Central memory CD8-positive, alpha-beta T cell (primary cell): ENCODE measurements around the gene SPEF1.
A peak's percentile ranks its signal among the peaks of the same experiment; 100 is the strongest.

Experiments used
- ATAC-seq: fragments of 150-1000 bp; cut with Tn5 transposase; replicated peaks from 2 replicates; pipeline ENCODE4 v1.10.0; 2022; ENCODE audit warnings: mild to moderate bottlenecking, moderate FRiP score, moderate number of reproducible peaks; ENCODE audit not compliant: poor library complexity, severe bottlenecking; ENCODE audit errors: extremely low read depth
- DNase-seq, 2 donors: peaks; one replicate each; pipeline ENCODE4 v3.0.0; 2021; ENCODE audit warnings: low spot score in 2 of 2
- H3K27ac Mint-ChIP-seq: one replicate; pipeline ENCODE4 v1.8.0; 2022; ENCODE audit warnings: low read depth, mild to moderate bottlenecking, moderate library complexity, mixed read lengths
- H3K27me3 Mint-ChIP-seq: one replicate; pipeline ENCODE4 v1.8.0; 2022; ENCODE audit warnings: mixed read lengths
- H3K36me3 Mint-ChIP-seq: one replicate; pipeline ENCODE4 v1.8.0; 2022; ENCODE audit warnings: mild to moderate bottlenecking, moderate library complexity, mixed read lengths; ENCODE audit not compliant: insufficient read depth
- H3K4me1 Mint-ChIP-seq: one replicate; pipeline ENCODE4 v1.8.0; 2022; ENCODE audit warnings: mixed read lengths
- H3K4me3 Mint-ChIP-seq: one replicate; pipeline ENCODE4 v1.8.0; 2022; ENCODE audit warnings: mild to moderate bottlenecking, moderate library complexity, mixed read lengths
- H3K9me3 Mint-ChIP-seq: one replicate; pipeline ENCODE4 v1.8.0; 2022; ENCODE audit warnings: mixed read lengths

The SPEF1 gene

GRCh38 chr20:3815703-3816315 lies 34.6 kb upstream of the SPEF1 start:
- Mint-ChIP-seq H3K36me3 (peaks cover 18% of the 10 kb centered on the region), H3K27me3 (no peaks in the 10 kb centered on the region), H3K4me3 (peak overlapping the region; percentile 70), H3K9me3 (no peaks in the 10 kb centered on the region), H3K4me1 (peaks cover 69% of the 10 kb centered on the region), H3K27ac (peak overlapping the region; percentile 94)
- ATAC-seq (peak; percentile 7), DNase-seq (peak in 1 of 2 donors; percentile 48)

DNA sequence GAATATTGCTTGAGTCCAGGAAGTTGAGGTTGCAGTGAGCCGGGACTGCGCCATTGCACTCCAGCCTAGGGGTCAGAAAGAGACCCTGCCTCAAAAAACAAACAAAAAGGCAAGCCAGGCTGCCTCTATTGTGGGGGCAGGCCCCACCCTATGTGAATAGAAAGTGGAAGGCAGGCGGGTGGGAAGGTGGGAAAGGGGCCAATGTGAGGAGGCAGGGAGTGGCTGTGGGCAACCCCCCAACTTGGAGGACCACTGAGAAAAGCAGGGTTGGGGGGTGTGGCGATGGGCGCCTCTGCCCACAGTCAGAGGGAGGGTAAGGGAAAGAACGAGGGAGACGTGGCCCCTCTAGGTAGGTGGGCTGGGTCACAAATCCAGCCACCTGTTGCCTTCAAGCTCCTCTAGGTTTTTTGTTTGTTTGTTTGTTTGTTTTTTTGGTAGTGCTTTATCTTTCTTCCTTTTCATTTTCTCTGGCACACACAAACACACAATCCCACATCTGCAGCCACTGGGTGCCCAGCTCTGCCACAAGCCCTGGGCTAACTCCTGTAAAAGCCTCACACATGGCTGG lies 33.8 kb upstream of the SPEF1 start:
- Mint-ChIP-seq H3K27me3 (no peaks in the 10 kb centered on the region), H3K9me3 (no peaks in the 10 kb centered on the region), H3K36me3 (peaks cover 13% of the 10 kb centered on the region), H3K27ac (peak overlapping the region; percentile 94), H3K4me3 (peak overlapping the region; percentile 70), H3K4me1 (peaks cover 75% of the 10 kb centered on the region)
- DNase-seq (no peak), ATAC-seq (no peak)

DNA sequence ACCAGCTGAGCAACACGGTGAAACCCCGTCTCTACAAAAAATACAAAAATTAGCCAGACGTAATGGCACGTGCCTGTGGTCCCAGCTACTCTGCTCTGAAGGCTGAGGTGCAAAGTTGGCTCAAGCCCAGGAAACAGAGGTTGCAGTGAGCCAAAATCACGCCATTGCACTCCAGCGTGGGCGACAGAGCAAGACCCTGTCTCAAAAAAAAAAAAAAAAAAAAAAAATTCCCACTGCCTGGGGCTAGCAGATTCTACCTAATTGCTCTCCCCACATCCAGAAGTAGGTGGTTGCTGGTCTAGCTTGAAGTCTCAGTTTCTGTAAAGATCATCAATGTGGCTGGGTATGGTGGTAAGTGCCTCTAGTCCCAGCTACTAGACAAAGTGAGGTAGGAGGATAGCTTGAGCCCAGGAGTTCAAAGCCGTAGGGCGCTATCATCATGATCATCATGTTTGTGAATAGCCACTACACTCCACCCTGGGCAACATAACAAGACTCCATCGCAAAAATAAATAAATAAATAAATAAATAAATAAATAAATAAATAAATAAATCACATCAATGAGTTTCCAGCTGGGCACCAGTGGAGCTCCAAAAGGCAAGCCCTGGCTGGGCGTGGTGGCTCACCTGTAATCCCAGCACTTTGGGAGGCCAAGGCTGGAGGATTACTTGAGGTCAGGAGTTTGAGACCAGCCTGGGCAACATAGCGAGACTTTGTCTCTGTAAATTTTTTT lies 32.8 kb upstream of the SPEF1 start:
- no peak for ATAC-seq
- H3K4me1 Mint-ChIP-seq: peaks cover 74% of the 10 kb centered on the region
- H3K4me3 Mint-ChIP-seq: peak overlapping the region; percentile 41
- H3K27me3 Mint-ChIP-seq: no peaks in the 10 kb centered on the region
- peaks cover 13% of the 10 kb centered on the region for H3K36me3 Mint-ChIP-seq
- peak overlapping the region; percentile 96 for H3K27ac Mint-ChIP-seq
- no peak for DNase-seq
- no peaks in the 10 kb centered on the region for H3K9me3 Mint-ChIP-seq

DNA sequence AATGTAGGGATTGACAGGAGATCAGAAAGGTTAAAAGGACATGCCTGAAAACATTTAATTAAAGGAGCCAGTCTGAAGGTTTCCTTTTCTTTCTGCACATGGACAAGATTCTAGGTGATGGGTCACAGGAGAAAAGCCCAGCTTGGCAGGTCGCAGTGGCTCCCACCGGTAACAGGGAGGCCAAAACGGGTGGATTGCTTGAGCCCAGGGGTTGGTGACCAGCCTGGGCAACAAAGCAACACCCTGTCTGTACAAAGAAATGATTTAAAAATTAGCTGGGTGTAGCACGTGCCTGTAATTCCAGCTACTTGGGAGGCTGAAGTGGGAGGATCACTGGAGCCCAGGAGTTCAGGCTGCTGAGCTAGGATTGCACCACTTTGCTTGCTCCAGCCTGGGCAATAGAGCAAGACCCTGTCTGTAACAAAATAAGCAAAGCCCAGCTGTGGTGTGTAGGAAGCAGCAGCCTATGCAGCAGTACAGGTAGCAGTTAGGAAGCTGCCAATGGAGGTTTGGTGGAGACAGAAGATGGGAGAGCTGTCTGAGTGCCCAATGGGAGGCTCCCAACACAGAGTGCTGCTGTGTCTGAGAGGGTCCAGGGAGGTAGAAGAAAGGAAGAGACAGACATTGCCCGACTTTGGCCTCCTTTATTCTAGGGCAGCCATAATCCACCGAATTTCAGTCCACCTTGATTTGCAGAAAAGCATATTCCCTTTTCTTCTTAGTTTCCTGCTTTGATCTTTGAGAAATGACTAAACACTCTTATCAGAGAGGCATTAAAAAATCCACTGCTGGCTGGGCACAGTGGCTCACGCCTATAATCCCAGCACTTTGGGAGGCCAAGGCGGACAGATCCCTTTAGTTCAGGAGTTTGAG lies 32.0 kb upstream of the SPEF1 start:
- ATAC-seq: no peak
- peaks cover 66% of the 10 kb centered on the region for H3K4me1 Mint-ChIP-seq
- H3K27ac Mint-ChIP-seq: peak overlapping the region; percentile 96
- H3K9me3 Mint-ChIP-seq: no peaks in the 10 kb centered on the region
- no peak for DNase-seq
- H3K27me3 Mint-ChIP-seq: no peaks in the 10 kb centered on the region
- H3K4me3 Mint-ChIP-seq: peak overlapping the region; percentile 41
- H3K36me3 Mint-ChIP-seq: peaks cover 13% of the 10 kb centered on the region

GRCh38 chr20:3812259-3812681 lies 31.0 kb upstream of the SPEF1 start:
- ATAC-seq (no peak), DNase-seq (no peak)
- Mint-ChIP-seq H3K4me1 (peaks cover 73% of the 10 kb centered on the region), H3K27me3 (no peaks in the 10 kb centered on the region), H3K4me3 (peak overlapping the region; percentile 89), H3K27ac (peak overlapping the region; percentile 96), H3K9me3 (no peaks in the 10 kb centered on the region), H3K36me3 (peaks cover 13% of the 10 kb centered on the region)

DNA sequence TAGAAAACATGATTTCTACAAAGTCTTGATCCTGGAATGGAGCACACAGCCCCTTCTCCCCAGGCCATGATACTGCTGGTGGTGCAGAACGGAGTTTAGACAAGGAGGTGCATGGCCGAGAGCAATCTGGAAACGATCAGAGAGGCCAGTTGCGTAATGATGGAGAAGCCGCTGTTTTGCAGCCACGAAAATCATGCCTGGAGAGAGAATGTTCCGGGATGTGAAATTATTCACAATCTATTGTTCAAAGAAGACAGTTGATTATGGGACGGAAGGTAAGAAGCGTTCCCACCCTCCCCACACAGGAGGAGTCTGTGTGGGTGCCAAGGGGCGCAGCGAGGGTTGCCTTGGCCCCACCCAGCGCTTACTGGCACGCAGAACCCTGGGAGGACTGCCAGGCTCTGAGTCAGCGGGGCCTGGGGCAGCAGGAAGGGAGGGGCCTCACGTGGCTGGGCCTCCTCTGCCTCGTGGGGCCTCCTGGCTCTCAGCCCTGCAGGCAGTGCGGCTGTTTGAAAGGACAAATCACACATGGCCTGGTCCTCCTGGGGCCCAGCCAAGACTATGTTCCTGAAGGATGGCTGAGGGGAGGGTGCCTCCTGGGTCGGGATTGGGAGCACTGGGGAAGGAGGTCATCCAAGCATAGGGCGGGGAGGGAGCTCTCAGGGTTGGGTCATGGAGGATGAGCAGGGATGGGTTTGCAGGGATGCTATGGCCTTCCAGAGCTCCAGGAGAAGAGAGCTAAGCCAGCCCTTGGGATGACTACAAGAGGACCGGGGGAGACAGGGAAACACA lies 30.4 kb upstream of the SPEF1 start:
- peak overlapping the region; percentile 89 for H3K4me3 Mint-ChIP-seq
- H3K27ac Mint-ChIP-seq: peak overlapping the region; percentile 96
- no peaks in the 10 kb centered on the region for H3K27me3 Mint-ChIP-seq
- H3K36me3 Mint-ChIP-seq: peaks cover 14% of the 10 kb centered on the region
- DNase-seq: peak; percentile 80 to 90
- ATAC-seq: peak; percentile 89
- peaks cover 76% of the 10 kb centered on the region for H3K4me1 Mint-ChIP-seq
- H3K9me3 Mint-ChIP-seq: no peaks in the 10 kb centered on the region

- no peaks in the 10 kb centered on the region for H3K9me3 Mint-ChIP-seq
- H3K4me1 Mint-ChIP-seq: peaks cover 77% of the 10 kb centered on the region
- ATAC-seq: no peak
- no peak for DNase-seq
- H3K36me3 Mint-ChIP-seq: peaks cover 37% of the 10 kb centered on the region
- no peak overlapping the region for H3K27ac Mint-ChIP-seq
- no peaks in the 10 kb centered on the region for H3K27me3 Mint-ChIP-seq
- no peak overlapping the region for H3K4me3 Mint-ChIP-seq
Observed at GRCh38 chr20:3808544-3808943, 27.3 kb upstream of the SPEF1 start.

DNA sequence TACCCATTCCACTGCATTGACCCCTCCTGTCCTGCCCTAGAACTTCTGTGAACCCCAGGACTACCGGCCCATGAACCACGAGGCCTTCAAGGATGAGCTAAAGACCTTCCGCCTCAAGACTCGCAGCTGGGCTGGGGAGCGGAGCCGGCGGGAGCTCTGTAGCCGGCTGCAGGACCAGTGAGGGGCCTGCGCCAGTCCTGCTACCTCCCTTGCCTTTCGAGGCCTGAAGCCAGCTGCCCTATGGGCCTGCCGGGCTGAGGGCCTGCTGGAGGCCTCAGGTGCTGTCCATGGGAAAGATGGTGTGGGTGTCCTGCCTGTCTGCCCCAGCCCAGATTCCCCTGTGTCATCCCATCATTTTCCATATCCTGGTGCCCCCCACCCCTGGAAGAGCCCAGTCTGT lies 23.5 kb upstream of the SPEF1 start:
- no peak overlapping the region for H3K4me3 Mint-ChIP-seq
- no peaks in the 10 kb centered on the region for H3K27me3 Mint-ChIP-seq
- DNase-seq (no peak), ATAC-seq (no peak)
- peak overlapping the region; percentile 39 for H3K27ac Mint-ChIP-seq
- H3K4me1 Mint-ChIP-seq: peaks cover 69% of the 10 kb centered on the region
- no peaks in the 10 kb centered on the region for H3K9me3 Mint-ChIP-seq
- H3K36me3 Mint-ChIP-seq: peaks cover 54% of the 10 kb centered on the region

DNA sequence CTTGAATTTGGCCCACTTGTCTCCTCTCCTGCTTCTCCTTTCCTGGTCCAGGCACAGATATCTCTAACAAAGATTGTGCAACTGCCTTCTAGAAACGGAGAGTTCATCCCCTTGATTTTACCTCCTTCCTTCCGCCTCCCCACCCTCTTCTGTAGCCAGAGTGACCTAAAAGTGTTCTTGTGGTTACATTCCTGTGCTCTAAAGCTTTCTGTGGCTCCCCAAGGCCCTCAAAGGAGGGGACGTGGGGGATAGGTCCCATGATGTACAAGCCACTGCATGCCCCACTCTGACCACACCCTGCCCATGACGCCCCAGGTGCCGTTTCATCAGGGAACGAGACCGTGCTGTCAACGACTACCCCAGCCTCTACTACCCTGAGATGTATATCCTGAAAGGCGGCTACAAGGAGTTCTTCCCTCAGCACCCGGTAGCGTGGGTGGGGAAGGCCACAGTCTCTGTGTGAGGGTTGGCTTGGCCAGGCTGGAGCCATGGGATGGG lies 23.1 kb upstream of the SPEF1 start:
- Mint-ChIP-seq H3K4me3 (no peak overlapping the region), H3K27ac (no peak overlapping the region), H3K36me3 (peaks cover 56% of the 10 kb centered on the region), H3K4me1 (peaks cover 74% of the 10 kb centered on the region), H3K9me3 (no peaks in the 10 kb centered on the region), H3K27me3 (no peaks in the 10 kb centered on the region)
- ATAC-seq: no peak
- no peak for DNase-seq

DNA sequence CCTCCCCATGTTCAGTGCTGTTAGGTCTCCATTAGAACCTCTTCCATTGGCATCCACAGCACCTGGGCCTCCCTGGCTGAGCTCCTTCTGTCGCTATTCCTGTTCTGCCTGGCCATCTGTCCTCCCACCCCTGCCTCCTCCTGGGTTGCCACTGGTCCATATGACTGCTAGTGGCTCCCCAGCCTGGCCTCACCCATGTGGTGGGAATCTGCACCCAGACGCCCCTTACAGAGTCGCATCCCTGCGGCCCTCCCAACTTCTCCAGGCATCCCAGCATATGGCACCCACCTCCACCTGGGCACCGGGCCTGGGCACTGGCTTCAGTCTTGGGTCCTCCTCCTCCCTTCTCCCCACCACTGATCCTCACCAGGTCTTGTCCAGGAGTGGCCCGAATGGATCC lies 22.6 kb upstream of the SPEF1 start:
- Mint-ChIP-seq H3K27ac (no peak overlapping the region), H3K4me1 (peaks cover 79% of the 10 kb centered on the region), H3K4me3 (peak overlapping the region; percentile 41), H3K36me3 (peaks cover 59% of the 10 kb centered on the region), H3K9me3 (no peaks in the 10 kb centered on the region), H3K27me3 (no peaks in the 10 kb centered on the region)
- DNase-seq (no peak), ATAC-seq (no peak)

- Mint-ChIP-seq H3K27ac (no peak overlapping the region), H3K27me3 (no peaks in the 10 kb centered on the region), H3K36me3 (peaks cover 65% of the 10 kb centered on the region), H3K9me3 (no peaks in the 10 kb centered on the region), H3K4me1 (peaks cover 84% of the 10 kb centered on the region), H3K4me3 (peak overlapping the region; percentile 41)
- ATAC-seq (no peak), DNase-seq (no peak)
Observed at GRCh38 chr20:3803289-3803688, 22.0 kb upstream of the SPEF1 start.
